Adrenal gland (tissue), 12 donors: ENCODE results near the gene GPN3. TPM values are rescaled to one million over a fixed set of nuclear protein-coding genes. Genes with fewer than 3 reads are reported as not detected.
"Not testable (repeated sequence)": the region's sequence is repeated elsewhere in the genome, so short reads cannot be mapped to it uniquely, and the experiment has no call there.

ENCODE experiments used
- DNase-seq, 7 donors: peaks; one replicate each; pipeline ENCODE4 v3.0.0-alpha.2; 2019 to 2020
- H3K27ac ChIP-seq, 5 donors: fragments of 200-600 bp; sonication (generic) in 4 of 5; 1 replicate in 3 of 5; 2 replicates in 2 of 5; pipeline versions ENCODE4 v1.5.1 to v1.8.0; 2016 to 2020; ENCODE audit warnings: mild to moderate bottlenecking in 1 of 5
- H3K27me3 ChIP-seq: fragments of 200-600 bp; 2 replicates; pipeline ENCODE4 v1.8.0; 2021
- H3K36me3 ChIP-seq, 2 donors: fragments of 200-600 bp; replicated peaks in 1 of 2; 1 replicate in 1 of 2; 2 replicates in 1 of 2; pipeline versions ENCODE4 v1.5.1 to v1.8.0; 2018 to 2022
- H3K4me1 ChIP-seq, 2 donors: fragments of 200-600 bp; replicated peaks in 1 of 2; 1 replicate in 1 of 2; 2 replicates in 1 of 2; pipeline versions ENCODE4 v1.5.1 to v1.8.0; 2018 to 2021
- H3K4me3 ChIP-seq, 4 donors: fragments of 200-600 bp; sonication (generic) in 3 of 4; one replicate each; pipeline ENCODE4 v1.5.1; 2016 to 2018
- H3K9me3 ChIP-seq, 3 donors: fragments of 200-600 bp; sonication (generic) in 1 of 3; replicated peaks in 1 of 3; 1 replicate in 2 of 3; 2 replicates in 1 of 3; pipeline versions ENCODE4 v1.5.1 to v1.8.0; 2016 to 2021
- CTCF ChIP-seq, 6 experiments: fragments of 450-650 bp in 4 of 6; fragments of 200-600 bp in 2 of 6; sonication (generic) in 1 of 6; IDR thresholded peaks; 1 replicate in 5 of 6; 2 replicates in 1 of 6; pipeline versions ENCODE4 v1.5.1 to v1.8.0; 2016 to 2021; ENCODE audit warnings: antibody characterized with exemption in 6 of 6, mild to moderate bottlenecking in 2 of 6, moderate library complexity in 1 of 6
- POLR2A ChIP-seq, 2 donors: fragments of 450-650 bp; IDR thresholded peaks; one replicate each; pipeline ENCODE4 v1.6.1; 2017; ENCODE audit warnings: antibody characterized with exemption in 2 of 2, mild to moderate bottlenecking in 2 of 2, moderate library complexity in 1 of 2
- WGBS, 4 donors: extraction: QIAGEN DNeasy Blood & Tissue Kit in 2 of 4; methylation state at CpG; one replicate each; pipeline versions ENCODE4 v1.1.5 to v1.1.7; 2013 to 2017; 5-methylcytosine and 5-hydroxymethylcytosine counted together
- intact Hi-C, 2 donors: fragments of 100-400 bp; cut with DNase I; formaldehyde crosslinking; loops; one replicate each; pipeline versions ENCODE4 v1.14.1 to v1.15.0; 2022 to 2023
- polyA plus RNA-seq, 3 donors: library from polyadenylated mRNA; stranded (reverse); fragments of 200-250 nt in 2 of 3; fragments of 350-450 nt in 1 of 3; fragmentation: Illumina TruSeq in 1 of 3; extraction: RNeasy Lipid Tissue Mini Kit (QIAGEN cat#74804) in 1 of 3; gene quantifications; one replicate each; pipeline ENCODE4 v1.2.3, GENCODE V29; 2013 to 2014
- total RNA-seq, 9 donors: library from RNA; depleted of rRNA in 4 of 9; stranded (reverse); fragments of >200 nt in 4 of 9; fragments of 120-200 nt in 1 of 9; fragmentation: NEBNext Ultra II Directional in 1 of 9; extraction: Animal tissue kit (Norgen Biotek cat#: 25700) in 1 of 9; gene quantifications; one replicate each; pipeline versions ENCODE4 v1.1.0 to v1.2.4, GENCODE V29; 2013 to 2023
- donor health status: healthy with polysubstance abuse.
- donor health status: Bipolar disorder and iron deficiency.
- donor health status: DM: yes; HTN: yes; CAD: no.
- donor health status: DM: no; HTN: no; CAD: no.
- donor health status: DM: no; HTN: no; CAD: no.
- donor health status: DM: yes; HTN: yes; CAD: no.

Gene GPN3
- total and polyA plus RNA-seq, 12 donors: 9.6 to 30.0 (median 21.6) TPM

DNA sequence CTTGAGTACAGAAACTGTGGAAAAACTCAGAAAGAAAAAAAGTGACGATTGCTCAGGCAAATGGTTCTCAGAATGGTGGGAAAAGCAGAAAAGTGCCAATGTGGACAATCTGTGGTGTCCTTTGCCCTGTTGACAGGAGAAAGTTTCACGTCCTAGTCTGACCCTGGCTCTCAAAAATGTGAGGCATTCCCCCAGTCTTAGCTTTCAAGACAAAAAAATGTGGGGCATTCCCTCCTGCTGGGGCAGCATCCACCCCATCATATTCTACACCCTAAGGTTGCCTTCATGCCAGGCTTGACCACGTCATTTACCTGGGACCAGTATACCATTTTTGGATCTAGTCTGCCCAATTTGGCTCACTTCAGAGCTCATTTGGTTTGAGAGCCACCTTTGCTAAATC is 43.8 kb downstream of the GPN3 start:
- TF ChIP-seq POLR2A (IDR thresholded peaks at IDR 0.05) (no peak), CTCF (IDR thresholded peaks at IDR 0.05) (no peak)
- intact Hi-C loops: no loop called here
- no peaks in the 10 kb centered on the region for H3K4me1 ChIP-seq
- DNase-seq: no peak
- H3K9me3 ChIP-seq: no peaks in the 10 kb centered on the region
- H3K36me3 ChIP-seq: no peaks in the 10 kb centered on the region
- 69 to 77% (median 74%) methylated on average over 3 of the region's 3 CpGs for WGBS, 4 donors
- no peak overlapping the region for H3K27ac ChIP-seq
- H3K27me3 ChIP-seq: no peaks in the 10 kb centered on the region
- no peak overlapping the region for H3K4me3 ChIP-seq

DNA sequence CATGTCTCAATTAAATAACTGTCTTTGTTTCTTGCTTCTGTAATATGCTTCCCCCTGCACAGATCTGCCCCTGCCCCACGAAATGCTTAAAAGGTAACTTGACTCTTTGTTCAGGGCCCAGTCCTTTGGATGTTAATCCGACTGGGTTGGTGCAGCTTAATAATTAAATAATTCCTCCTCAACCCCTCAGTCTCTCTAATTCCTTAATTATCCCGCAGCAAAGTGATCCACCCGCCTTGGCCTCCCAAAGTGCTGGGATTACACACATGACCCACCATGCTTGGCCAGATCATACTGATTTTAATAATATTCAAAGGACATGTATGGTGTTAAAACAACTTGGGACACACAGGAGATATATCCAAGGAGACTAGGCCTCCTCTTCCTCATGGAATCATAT is 46.4 kb downstream of the GPN3 start:
- no peaks in the 10 kb centered on the region for H3K36me3 ChIP-seq
- H3K27me3 ChIP-seq: no peaks in the 10 kb centered on the region
- TF ChIP-seq CTCF (IDR thresholded peaks at IDR 0.05): no peak
- no peak for TF ChIP-seq POLR2A (IDR thresholded peaks at IDR 0.05)
- H3K4me1 ChIP-seq: no peaks in the 10 kb centered on the region
- no peak for DNase-seq
- H3K9me3 ChIP-seq: no peaks in the 10 kb centered on the region
- WGBS, 4 donors: 75 to 91% (median 80%) methylated on average over 4 of the region's 4 CpGs
- H3K27ac ChIP-seq: no peak overlapping the region
- intact Hi-C loops: no loop called here
- no peak overlapping the region for H3K4me3 ChIP-seq

- 52 to 70% (median 61%) methylated on average over 3 of the region's 3 CpGs for WGBS, 4 donors
- Histone ChIP-seq H3K4me1 (no peaks in the 10 kb centered on the region), H3K27ac (no peak overlapping the region), H3K4me3 (no peak overlapping the region), H3K9me3 (no peaks in the 10 kb centered on the region), H3K36me3 (no peaks in the 10 kb centered on the region), H3K27me3 (no peaks in the 10 kb centered on the region)
- TF ChIP-seq POLR2A (IDR thresholded peaks at IDR 0.05): no peak
- no peak for TF ChIP-seq CTCF (IDR thresholded peaks at IDR 0.05)
- intact Hi-C loops: no loop called here
- no peak for DNase-seq
Measured at GRCh38 chr12:110421159-110421661, 46.8 kb downstream of the GPN3 start.

DNA sequence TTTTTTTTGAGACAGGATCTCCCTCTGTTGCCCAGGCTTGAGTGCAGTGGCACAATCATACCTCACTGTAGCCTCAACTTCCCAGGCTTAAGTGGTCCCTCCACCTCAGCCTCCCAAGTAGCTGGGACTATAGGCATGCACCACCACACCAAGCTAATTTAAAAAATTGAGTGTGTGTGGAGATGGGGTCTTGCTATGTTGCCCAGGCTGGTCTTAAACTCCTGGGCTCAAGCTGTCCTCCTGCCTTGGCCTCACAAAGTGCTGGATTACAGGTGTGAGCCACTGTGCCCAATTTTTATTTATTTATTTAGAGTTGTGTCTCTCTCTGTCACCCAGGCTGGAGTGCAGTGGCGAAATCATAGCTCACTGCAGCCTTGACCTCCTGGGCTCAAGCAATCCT is 47.4 kb downstream of the GPN3 start:
- H3K36me3 ChIP-seq, H3K9me3 ChIP-seq, H3K27ac ChIP-seq, H3K27me3 ChIP-seq, DNase-seq, intact Hi-C loops, H3K4me1 ChIP-seq, H3K4me3 ChIP-seq: not testable (repeated sequence)
- 67 to 100% (median 75%) methylated on average over 1 of the region's 1 CpG for WGBS, 4 donors

- H3K9me3 ChIP-seq, DNase-seq, intact Hi-C loops, H3K36me3 ChIP-seq, H3K4me1 ChIP-seq, H3K27ac ChIP-seq, H3K27me3 ChIP-seq, H3K4me3 ChIP-seq: not testable (repeated sequence)
- 75 to 86% (median 78%) methylated on average over 3 of the region's 3 CpGs for WGBS, 4 donors
Measured at GRCh38 chr12:110417113-110417512, 50.9 kb downstream of the GPN3 start.

DNA sequence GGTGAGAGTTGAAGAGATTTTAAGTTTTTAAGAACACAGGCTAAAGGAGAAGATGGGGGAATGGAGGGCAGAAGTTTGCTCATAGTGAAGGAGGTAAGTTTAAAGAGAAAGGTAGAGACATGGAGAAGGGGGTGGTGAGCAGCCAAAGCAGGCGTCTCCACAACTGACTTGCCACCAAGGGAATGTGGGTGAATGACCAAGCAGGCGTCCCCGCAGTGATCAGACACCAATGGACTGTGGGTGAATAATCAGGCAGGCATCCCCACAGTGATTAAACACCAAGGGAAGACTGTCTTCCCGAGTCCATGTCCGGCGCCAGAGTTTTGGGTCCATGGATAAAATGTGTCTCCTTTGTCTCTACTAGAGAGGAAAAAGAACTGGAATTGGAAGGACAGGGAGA is 58.0 kb downstream of the GPN3 start:
- H3K36me3 ChIP-seq, H3K9me3 ChIP-seq, H3K27me3 ChIP-seq, H3K4me3 ChIP-seq, H3K4me1 ChIP-seq, intact Hi-C loops, H3K27ac ChIP-seq, DNase-seq: not testable (repeated sequence)
- 86 to 94% (median 89%) methylated on average over 6 of the region's 6 CpGs for WGBS, 4 donors

DNA sequence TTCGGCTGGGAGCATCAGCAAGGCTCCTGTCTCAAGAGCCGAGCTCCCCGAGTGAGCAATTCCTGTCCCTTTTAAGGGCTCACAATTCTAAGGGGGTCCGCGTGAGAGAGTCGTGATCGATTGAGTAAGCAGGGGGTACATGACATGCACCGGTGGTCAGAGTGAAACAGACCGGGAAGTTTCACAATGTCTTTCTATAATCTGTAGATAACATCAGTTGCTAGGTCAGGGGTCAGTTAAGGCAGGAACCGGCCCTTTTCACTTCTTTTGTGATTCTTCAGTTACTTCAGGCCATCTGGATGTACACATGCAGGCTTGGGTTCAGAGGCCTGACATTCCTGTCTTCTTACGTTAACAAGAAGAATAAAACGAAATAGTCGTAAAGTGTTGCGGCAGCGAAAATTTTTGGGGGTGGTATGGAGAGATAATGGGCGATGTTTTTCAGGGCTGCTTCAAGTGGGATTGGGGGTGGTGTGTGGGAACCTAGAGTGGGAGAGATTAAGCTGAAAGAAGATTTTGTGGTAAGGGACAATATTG is 62.9 kb downstream of the GPN3 start:
- WGBS, 4 donors: 83 to 90% (median 87%) methylated on average over 15 to 16 of the region's 16 CpGs
- H3K27me3 ChIP-seq, H3K9me3 ChIP-seq, H3K4me3 ChIP-seq, H3K27ac ChIP-seq, H3K36me3 ChIP-seq, intact Hi-C loops, DNase-seq: not testable (repeated sequence)
- H3K4me1 ChIP-seq: peaks cover 7 to 11% of the 10 kb centered on the region in 2 donors
